EH (cell line): ENCODE measurements around the gene HK2.

Experiments used
- DNase-seq: peaks from one replicate; pipeline ENCODE4 v3.0.0-alpha.2; 2015; ENCODE audit warnings: low read depth

Gene HK2

GRCh38 chr2:74937221-74937880 lies 103.4 kb downstream of the HK2 start:
- no peak for DNase-seq

GRCh38 chr2:74938264-74938663 lies 104.3 kb downstream of the HK2 start:
- no peak for DNase-seq

- no peak for DNase-seq
These were observed 106.2 kb downstream of the HK2 start for GRCh38 chr2:74939919-74940812.

- no peak for DNase-seq
These were observed 107.4 kb downstream of the HK2 start for GRCh38 chr2:74941284-74941683.

- DNase-seq, result no peak
These were observed 108.3 kb downstream of the HK2 start for GRCh38 chr2:74942263-74942662.
